Stimulated activated CD8-positive, alpha-beta memory T cell treated with anti-CD3 and anti-CD28 coated beads, Interleukin-15, amount 100 ng/mL, for 24 hours (primary cell): ENCODE results near the gene NFAM1.

Source experiments
- DNase-seq: peaks from one replicate; pipeline ENCODE4 v3.0.0-alpha.2; 2020; ENCODE audit warnings: low read depth

Gene NFAM1

DNA sequence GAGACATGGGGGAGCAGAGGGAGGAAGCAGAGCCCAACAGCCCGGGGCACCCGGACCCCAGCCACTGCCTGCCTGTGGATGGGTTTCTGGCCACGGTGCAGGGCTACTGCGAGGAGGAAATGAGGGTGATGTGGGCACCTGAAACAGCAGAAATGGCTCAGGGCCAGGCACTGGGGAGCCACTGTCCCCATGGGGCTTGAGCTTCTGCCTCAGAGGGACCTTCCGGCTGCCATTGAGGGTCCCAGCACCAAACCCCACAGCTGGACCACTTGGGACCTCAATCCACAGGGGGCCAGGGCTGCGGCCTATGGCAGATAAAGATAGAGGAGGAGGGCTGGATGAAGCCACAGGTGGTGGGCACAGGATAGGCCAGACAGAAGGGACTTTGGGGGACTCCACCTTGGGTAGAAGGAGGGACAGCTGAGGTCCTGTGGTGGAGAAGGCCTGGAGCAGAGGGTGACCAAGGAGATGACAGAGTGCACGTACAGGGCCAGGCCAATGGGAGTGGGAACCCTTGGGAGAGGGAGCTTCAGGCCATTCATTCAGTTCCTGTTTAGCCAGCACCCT, 48.3 kb downstream of the NFAM1 start:
- no peak for DNase-seq

DNA sequence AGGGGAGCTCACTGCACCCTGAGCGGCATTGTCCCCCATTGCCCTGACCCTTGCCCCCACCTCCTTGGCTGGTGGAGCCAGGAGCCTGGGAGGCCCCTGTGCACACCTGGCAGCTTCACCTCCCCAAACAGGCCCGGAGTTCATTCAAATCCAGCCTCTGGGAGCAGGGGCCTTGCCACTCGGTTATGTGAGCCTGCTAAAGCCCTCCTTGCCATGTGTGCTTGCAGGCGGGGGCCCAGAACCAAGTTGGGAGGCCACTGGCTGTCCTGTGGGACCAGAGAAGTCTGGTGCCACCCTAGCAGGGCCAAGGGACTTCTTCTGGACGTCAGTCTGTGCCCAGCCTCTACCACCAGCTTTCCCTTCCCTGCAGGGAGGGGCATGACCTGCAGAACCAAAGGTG, 48.9 kb downstream of the NFAM1 start:
- DNase-seq, result no peak

DNA sequence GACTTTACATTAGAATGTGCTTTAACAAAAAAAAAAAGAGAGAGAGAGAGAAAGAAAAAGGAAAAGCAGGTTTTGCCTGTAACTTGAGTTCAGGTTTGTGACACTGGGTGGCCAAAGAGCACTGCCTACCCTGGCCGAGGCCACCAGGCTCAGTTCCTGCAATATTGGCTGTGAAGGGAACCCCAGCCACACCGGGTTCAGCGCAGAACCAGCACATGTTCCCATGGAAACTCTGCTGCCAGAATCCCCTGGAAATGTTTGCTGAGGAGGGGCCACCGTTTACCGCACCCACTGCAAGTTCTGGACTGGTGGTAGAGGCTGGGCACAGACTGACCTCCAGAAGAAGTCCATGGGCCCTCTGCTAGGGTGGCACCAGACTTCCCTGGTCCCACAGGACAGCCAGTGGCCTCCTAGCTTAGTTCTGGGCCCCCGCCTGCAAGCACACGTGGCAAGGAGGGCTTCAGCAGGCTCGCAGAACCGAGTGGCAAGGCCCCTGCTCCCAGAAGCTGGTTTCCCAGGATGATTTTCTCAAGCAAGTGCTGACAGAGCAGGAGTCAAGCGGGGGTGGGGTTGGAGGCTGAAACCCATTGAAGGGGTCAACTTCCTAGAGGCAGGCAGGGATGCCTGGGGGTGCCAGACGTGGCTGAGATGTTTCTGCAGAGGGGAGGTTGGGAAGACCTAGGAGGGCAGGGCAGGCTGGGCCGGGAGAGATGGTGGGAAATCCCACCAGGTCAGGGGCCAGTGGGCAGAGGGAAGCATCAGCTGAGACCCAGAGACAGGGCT, 51.2 kb downstream of the NFAM1 start:
- DNase-seq, result no peak

DNA sequence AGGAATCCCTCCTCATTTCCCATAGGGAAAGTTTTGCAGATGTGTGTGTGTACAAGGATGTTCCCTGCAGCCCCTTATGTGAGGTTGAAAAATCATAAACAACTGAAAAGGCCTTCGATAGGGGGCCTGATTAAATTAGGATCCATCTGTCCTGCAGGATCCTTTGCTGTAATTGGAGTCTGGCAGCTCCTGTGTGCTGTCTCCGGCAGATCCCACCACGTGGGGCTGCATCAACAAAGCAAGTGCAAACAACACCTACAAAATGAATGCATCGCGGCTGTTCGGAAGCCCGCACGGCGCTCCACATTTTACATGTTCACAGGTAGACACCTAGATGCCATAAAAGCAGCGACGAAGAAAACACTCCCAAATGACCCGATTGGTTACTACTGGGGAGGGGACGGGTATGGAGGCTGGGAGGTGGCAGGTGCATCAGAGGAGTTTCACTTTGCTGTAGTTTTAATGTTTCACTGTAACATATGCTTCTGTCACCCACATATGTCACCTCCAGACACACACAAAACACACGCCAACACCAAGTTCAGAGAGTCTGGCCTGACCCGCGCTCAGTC, 52.2 kb downstream of the NFAM1 start:
- no peak for DNase-seq

DNA sequence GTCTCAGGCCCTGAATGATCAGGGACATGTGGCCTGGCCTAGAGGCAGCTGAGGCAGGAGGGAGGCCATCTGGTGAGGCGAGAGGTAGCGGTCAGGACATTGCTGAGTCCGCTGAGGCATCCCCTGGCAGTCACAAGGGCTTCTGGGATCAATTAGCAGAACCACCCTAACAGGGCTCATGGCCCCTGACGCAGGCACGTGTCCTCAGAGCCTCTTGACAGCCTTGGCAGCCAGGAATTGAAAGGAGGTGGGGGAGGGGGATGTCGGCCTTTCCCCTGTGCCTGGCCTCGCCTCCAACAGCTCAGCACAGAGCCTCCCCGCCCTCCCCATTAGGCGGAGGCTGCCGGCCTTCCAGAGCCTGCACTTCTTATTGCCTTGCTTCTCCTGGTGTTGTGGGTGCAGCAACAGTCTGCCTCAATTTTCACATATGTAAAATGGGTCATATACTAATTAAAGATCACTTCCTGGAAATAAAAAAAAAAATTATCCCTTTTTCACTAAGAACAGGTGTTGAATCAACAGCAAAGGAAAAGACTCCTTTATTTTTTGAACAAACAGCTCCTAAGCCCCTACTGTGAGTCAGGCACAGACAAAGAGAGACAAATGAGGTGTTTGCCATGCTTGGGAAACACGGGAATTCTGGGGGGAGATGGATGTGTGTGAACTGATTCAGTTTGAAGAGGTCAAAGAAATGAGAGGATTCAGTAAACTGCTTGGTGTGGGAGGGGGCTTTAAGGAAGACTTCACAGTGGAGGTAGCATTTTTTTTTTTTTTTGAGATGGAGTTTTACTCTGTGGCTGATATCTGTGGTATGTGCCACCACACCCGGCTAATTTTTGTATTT, 55.3 kb downstream of the NFAM1 start:
- no peak for DNase-seq

DNA sequence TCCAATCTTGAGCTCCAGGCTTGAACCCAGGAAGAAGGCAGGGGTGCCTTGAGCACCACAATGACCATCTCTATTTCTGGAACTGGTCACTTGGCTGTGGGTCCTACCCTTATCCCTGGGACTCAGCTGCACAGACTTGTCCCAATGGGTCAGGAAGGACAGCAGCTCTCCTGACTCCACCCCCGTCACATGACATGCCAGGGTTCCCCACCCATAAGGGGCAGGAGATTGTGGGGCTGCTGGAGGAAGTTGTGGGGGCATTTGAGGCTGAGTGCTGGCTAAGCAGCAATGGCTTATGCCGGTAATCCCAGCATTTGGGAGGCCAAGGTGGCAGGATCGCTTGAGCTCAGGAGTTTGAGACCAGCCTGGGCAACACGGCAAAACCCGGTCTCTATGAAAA, 56.2 kb downstream of the NFAM1 start:
- no peak for DNase-seq

DNA sequence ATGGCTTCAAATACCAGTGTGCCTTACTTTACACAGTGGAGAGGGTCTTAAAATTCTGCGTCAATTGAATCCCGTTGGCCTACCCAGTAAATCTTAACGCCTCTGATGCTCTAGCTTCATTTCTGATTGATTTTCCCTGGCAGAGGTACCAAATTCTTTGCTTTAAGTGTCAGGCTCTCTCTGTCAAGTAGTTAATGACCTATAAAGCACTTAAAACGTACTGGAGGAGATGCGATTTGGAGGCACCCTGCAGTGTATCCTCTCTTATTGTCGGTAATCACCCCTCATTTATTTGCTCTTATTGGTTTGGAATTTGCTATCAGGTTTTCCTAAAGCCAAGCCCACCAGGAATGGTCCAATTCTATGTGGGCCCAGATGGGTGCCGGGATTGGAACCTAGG, 59.2 kb downstream of the NFAM1 start:
- DNase-seq, result no peak

DNA sequence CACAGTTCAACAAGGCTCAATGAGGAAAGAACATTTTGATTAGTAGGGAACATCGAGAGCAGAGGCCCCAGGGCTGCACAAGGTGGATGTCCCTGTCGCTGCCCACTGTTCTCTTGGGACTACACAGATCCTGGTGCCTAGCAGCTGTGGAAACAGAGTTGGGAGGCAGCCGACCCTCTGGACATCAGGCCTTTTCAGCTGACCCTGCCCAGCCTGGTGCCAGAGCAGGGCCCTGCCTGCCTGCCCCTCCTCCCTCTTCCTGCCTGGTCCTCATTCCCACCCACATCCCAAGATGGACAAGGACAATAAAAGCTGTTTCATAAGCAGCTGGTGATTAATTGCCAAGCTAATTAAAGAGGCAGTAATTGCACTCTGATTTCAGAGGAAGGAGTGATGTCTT, 60.7 kb downstream of the NFAM1 start:
- no peak for DNase-seq

DNA sequence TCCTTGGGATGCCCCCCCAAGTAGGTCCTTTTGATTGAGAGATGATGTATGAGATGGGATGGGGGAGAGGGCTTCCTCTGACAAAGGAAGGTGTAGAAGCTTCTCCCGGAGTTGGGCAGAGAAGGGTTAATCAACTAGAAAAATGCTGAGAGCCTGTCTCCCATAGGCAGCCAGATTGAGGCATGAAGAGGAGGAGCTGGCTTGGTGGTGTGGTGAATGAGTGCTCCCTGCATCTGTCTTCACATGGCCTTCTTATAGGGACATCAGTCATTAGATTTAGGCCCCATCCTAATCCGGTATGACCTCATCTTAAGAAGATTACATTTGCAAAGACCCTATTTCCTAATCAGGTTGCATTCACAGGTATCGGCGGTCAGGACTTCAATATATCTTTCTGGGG, 61.1 kb downstream of the NFAM1 start:
- no peak for DNase-seq

DNA sequence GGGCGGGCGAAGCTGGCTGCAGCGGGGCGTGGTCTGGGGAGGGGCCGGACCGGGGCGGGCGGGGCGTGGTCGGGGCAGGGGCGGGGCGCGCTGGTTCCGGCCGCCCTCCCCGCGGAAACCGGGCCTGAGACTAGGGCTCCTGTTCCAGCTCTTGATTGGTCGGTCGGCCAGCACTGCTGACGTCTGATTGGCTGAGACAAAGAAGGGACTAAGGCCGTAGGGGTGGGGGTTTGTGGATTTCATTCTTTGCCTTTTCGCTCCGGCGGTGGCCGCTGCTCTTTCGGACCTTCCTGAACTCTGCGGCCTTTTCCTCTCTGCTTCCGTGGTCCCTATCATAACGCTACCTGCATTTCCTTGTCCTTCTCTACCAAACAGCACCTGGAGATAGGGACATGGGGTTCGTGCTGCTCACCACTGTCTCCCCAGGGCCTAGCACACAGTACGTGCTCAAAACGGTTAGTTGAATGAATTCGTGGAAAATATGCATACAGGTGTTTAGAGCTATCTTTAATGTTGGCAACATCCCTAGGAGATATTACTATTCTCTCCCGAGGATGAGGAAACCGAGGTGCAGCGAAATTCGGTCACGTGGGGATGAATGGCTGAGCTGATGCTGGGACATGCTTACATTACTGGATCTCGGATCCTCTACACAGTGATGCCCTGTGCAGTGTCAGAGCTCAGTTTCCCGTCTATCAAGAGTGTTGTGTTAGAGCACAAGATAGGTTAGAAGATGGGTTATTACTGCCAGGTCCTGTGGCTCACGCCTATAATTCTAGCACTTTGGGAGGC, 62.8 kb downstream of the NFAM1 start:
- DNase-seq, result peak; percentile 63

DNA sequence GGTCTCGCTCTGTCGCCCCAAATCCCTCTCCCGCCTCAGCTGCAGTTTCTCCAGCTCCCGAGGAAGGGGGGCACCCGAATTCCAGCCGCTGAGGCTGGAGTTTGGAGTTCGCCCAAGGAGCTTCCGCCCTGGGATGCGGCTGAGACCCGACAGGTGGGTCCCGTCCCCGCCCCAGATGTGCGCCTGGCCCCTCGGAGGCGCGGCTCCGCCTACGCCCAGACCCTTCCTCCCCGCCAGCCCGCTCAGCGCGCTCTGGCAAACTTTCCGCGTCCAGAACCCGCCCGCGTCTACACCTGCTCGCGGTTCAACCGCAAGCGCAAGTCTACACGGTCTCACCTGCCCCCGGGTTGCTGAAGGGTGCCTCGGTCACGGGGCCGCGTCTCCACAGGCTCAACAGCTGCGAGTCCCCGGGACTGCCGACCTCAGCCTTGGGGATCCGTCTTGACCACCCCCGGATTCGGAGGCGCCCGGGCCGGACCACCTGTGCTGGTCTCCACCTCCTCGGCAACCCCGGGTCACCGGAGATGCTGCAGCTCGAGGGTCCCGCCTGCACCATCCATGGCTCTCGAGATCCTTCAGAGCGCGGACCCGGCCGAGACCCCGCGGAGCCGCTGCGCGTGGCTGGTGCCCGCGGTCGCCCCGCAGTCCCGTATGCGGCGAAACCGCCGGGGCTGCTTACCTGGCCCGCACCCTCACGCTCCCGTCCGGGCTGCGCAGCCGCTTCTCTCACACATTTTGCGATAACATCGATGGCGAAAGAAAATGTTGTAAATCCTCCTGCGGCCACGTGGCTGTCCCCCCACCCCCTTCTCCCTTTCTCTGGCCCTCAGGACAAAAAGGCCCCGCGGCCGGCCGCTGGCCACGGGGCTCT, 63.6 kb downstream of the NFAM1 start:
- no peak for DNase-seq

DNA sequence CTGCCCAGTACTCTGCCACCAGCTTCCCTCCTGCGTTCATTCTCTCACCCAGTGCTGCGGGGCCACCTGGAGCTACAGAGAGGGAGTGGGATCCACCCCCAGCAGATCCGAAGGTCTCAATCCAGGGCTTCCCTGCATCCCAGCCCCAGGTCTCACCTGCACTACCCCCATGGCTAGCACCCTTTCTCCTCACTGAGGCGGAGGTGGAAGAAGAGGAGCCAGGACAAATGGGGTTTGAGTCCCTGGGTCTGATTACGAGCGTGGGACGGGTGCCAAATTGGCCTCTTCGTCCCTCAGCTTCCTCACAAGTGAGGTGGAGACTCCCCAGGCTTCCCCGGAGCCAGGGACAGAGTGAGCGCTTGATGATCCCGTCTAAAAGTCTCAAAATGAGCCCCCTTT, 64.2 kb downstream of the NFAM1 start:
- DNase-seq, result no peak

DNA sequence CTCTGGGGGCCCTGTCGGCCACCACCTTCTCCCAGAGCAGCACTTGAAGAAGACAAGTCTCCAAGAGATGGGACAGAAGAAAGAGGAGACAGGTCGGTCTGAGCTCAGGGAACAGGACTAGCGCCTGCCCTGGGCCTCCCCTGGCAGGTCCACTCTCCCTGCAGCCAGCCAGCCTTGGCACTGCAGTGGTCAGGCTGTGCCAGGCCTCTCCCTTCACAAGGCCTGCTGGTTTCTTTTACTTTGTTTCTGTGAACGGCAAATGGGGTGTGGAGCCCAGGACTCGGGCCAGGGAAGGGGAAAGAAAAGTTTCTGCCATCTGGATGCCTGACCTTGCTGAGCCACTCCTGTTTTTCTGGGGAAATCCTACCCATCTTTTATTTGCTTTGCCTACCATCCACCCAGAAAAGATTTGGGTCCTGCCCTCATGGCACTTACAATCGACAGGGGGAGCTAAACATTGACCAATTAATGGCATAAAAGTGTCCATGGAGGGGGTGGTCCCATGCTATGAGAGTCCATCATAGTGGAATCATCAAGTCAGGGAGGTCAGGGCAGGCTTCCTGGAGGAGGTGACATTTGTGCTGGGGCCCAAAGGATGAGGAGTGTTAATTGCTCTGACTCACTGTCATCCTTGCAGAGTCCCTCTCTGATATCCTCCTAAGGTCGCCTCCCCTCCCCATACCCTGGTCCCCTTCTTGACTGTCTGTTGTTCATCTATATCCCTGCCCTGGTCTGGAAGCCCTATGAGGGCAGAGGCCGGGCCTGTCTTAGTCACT, 65.2 kb downstream of the NFAM1 start:
- DNase-seq, result no peak

DNA sequence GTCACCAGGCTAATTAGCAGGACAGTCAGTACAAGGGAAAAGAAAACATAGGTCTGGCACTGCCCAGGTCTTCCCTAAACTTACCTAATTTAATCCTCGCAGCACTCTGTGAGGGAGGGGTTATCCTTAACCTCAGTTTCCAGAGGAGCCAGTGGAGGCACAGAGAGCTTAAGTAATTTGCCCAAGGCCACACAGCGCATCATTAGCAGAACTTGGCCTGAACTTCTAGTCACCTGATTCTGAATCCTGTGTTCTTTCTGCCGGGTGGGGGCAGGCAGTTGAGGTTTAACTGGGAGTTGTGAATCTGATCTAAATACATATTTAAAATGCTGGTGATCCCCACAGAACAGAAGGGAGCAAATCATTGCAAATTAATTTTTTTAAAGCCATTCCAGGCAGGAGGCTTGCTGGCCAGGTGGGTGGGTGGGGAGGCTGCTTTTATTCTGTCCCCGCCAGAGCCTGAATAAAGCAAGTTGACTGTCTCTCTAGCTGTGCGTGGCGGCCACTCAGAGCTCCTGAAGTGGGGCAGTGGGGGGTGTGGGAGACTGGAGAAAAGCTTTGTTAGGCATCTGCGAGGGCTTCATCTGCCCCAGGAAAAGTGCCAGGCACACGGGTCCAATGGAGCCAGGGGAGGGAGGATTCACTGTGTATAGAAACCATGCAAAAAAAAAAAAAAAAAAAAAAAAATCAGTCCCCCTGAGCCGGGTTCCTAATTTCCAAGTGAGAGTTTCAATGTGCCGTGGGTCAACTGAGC, 66.1 kb downstream of the NFAM1 start:
- DNase-seq, result no peak

DNA sequence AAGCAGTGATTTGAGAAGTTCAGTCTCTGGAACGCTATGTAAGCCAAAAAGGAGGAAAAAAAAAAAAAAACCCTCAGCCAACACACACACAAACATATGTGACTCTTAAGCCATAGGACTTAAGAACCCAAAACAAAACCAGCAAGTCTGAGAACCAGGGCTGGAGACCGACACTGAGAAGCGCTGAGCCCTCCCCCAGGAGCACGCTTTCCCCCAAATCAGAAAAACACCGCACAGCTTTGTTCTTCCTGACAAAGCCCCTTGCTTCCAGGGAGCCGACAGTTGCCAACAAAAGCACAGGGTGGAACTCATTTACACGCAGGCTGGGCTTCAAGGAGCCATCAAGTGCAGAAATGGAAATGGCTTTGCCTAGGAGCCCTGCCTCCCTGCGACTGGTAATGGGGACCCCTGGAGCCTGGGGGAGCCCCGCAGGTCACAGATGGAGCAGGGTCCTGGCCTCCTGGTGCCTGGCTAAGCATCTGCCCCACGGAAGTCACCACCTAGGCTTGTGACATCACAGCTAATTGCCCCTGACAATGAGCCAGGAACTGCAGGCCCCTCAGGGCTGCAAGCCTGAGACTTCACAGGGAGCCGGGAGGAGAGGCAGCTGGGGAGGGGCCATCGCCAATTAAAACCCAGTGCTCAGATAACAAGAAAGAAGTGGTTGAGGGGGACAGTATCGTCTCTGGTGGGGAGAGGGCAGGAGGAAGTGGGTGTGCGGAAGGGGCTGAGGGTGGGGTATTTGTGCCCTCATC, 66.9 kb downstream of the NFAM1 start:
- DNase-seq, result no peak

DNA sequence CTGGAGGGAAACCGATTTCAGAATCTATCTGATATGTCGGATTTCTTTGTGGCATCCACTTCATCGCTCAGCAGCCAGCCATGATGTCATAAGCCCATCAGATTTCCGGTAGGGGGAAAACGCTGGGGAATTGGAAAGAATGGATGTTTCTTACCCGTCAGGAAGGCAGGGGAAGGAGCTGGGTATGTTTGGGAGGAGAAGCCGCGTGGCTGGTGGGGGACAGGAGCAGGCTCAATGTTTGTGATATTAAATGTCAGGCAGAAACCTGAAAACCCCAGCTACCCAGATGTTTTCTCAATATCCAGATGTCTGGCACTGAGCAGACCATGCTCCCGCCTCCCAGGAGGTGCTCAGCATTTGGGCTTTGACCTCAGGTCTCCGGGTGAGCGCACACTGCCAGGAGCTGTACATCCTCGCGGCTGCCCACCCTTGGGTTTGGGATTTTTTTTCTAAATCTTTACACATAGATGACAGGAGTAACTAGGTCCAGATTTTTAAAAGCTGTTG, 67.5 kb downstream of the NFAM1 start:
- DNase-seq, result no peak

DNA sequence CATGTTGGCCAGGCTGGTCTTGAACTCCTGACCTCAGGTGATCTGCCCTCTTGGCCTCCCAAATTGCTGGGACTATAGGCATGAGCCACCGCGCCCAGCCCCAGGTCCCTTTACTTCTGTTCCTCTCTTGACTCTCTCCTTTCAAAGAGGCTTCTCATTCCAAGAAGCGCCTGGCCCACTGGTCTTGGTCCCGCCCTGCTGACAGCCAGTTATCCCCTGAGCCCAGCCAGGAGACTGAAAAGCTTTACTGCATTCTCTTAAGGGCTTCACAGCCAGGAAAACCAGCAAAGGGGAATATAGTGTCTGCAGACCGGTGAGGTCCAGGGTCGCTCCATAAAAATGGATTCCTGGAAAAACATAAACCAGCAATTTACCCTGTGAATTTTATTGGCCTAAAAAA, 68.3 kb downstream of the NFAM1 start:
- no peak for DNase-seq

DNA sequence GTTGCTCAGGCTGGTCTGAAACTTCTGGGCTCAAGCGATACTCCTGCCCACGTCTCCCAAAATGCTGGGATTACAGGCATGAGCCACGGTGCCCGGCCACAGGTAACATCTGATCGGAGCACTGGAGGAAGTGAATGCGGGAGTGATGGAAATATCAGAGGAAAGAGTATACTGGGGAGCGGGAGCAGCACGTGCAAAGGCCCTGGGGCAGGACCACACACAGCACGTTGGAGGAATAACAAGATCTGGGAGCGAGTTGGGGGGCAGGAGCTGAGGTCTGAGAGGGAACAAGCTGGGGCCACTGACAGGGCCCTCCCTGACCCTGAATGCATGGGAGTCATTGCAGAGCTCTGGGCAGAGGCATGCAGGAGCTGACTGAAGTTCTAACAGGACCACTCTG, 70.7 kb downstream of the NFAM1 start:
- no peak for DNase-seq

DNA sequence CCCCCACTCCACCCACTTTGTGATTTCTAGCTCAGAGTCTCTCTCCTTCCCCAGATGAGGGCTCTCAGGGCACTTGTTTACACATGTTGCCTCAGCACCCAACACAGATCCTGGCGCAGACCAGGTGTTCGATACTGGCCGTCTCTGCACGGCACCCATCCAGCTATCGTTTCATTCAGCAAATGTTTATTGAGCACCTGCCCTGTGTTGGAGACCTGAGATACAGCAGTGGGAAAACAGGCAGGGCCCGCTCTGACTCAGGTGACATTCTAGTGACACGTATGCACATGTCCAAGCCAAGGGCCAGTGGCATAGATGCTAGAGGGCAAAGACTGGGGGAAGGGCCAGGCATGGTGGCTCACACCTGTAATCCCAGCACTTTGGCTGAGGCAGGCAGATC, 71.9 kb downstream of the NFAM1 start:
- DNase-seq, result no peak
